Heart left ventricle (tissue), 16 donors: ENCODE data around the gene EGLN1. TPM values are rescaled to one million over a fixed set of nuclear protein-coding genes. Genes with fewer than 3 reads are reported as not detected.

Source experiments
- ATAC-seq, 4 donors: fragments of 200-7000 bp; cut with Tn5 transposase; one replicate each; pipeline ENCODE4 v1.9.1; 2020 to 2022; ENCODE audit warnings: moderate library complexity in 4 of 4, mild to moderate bottlenecking in 3 of 4, moderate number of reproducible peaks in 1 of 4
- DNase-seq, 5 donors: peaks; one replicate each; pipeline ENCODE4 v3.0.0-alpha.2; 2020
- H3K27ac ChIP-seq, 12 donors: fragments of 200-600 bp; sonication (generic) in 4 of 12; one replicate each; pipeline versions ENCODE4 v1.5.0 to v1.8.0; 2016 to 2022; ENCODE audit warnings: mild to moderate bottlenecking in 2 of 12
- H3K27me3 ChIP-seq, 9 donors: fragments of 200-600 bp; sonication (generic) in 2 of 9; one replicate each; pipeline versions ENCODE4 v1.5.1 to v1.8.0; 2016 to 2022; ENCODE audit warnings: mild to moderate bottlenecking in 3 of 9
- H3K36me3 ChIP-seq, 9 donors: fragments of 200-600 bp; sonication (generic) in 2 of 9; one replicate each; pipeline versions ENCODE4 v1.5.0 to v1.8.0; 2018 to 2022; ENCODE audit warnings: mild to moderate bottlenecking in 2 of 9
- H3K4me1 ChIP-seq, 12 donors: fragments of 200-600 bp; sonication (generic) in 4 of 12; one replicate each; pipeline versions ENCODE4 v1.5.0 to v1.8.0; 2016 to 2022; ENCODE audit warnings: mild to moderate bottlenecking in 3 of 12
- H3K4me3 ChIP-seq, 12 donors: fragments of 200-600 bp; sonication (generic) in 4 of 12; one replicate each; pipeline versions ENCODE4 v1.5.0 to v1.8.0; 2017 to 2022; ENCODE audit warnings: mild to moderate bottlenecking in 9 of 12, moderate library complexity in 4 of 12
- H3K9me3 ChIP-seq, 12 donors: fragments of 200-600 bp; sonication (generic) in 4 of 12; one replicate each; pipeline versions ENCODE4 v1.5.0 to v1.8.0; 2016 to 2022; ENCODE audit warnings: mild to moderate bottlenecking in 1 of 12
- POLR2A ChIP-seq, 2 donors: fragments of 450-650 bp; IDR thresholded peaks; one replicate each; pipeline ENCODE4 v1.6.1; 2017; ENCODE audit warnings: antibody characterized with exemption in 2 of 2, mild to moderate bottlenecking in 2 of 2, moderate library complexity in 2 of 2
- WGBS, 4 donors: extraction: QIAGEN DNeasy Blood & Tissue Kit in 2 of 4; methylation state at CpG; one replicate each; pipeline versions ENCODE4 v1.1.5 to v1.1.7; 2013 to 2018; 5-methylcytosine and 5-hydroxymethylcytosine counted together
- intact Hi-C, 10 donors: fragments of 100-400 bp; cut with DNase I; formaldehyde crosslinking; loops; one replicate each; pipeline versions ENCODE4 v1.11.1 to v1.14.2; 2022
- polyA plus RNA-seq, 2 donors: library from polyadenylated mRNA; stranded (reverse); fragments of 200-250 nt; gene quantifications; one replicate each; pipeline ENCODE4 v1.2.3, GENCODE V29; 2013
- total RNA-seq, 9 donors: library from RNA; depleted of rRNA in 2 of 9; stranded (reverse); fragments of >200 nt in 2 of 9; fragmentation: NEBNext Ultra II Directional in 3 of 9; extraction: Animal tissue kit (Norgen Biotek cat#: 25700) in 3 of 9; gene quantifications; one replicate each; pipeline versions ENCODE4 v1.1.0 to v1.2.4, GENCODE V29; 2016 to 2023
- TF ChIP-seq, protein P1 (sequence below), 12 donors: fragments of 200-600 bp; sonication (generic) in 4 of 12; IDR thresholded peaks; one replicate each; pipeline versions ENCODE4 v1.5.0 to v1.8.0; 2018 to 2022; ENCODE audit warnings: antibody characterized with exemption in 12 of 12, mild to moderate bottlenecking in 5 of 12
- donor health status: ischemic (EF 13 %, LVEDD 7.1; RV severe dilation, severe dysfunction).
- donor health status: healthy with polysubstance abuse.
- donor health status: DM: no; HTN: yes; CAD: no.
- donor health status: DM: no; HTN: no; CAD: no.
- donor health status: ischemic (EF 25% LVEDD 6.9; RV normal size, moderate dysfunction).
- donor health status: ischemic (EF 25% LVEDD 5.7; RV mildly dilated, moderate dysfunction).
- donor health status: healthy.
- donor health status: DM: yes; HTN: yes; CAD: no.
- donor health status: ischemic (EF 35%, LVEDD 5.7; RV mildly dilated, moderate dysfunction).
- donor health status: nonischemic (EF 11% LVEDD 7.7; RV severe dilation, severe dysfunction).
- donor health status: DM: yes; HTN: yes; CAD: no.
- donor health status: PGD.
- donor health status: ischemic (EF 29% LVEDD 5.4; RV normal size, mild dysfunction).
- donor health status: nonischemic (EF 23%, LVEDD 6.1; RV moderate dilation, normal function).

EGLN1 gene
- total and polyA plus RNA-seq, 11 donors, result 20.8 to 122 (median 70.0) TPM

DNA sequence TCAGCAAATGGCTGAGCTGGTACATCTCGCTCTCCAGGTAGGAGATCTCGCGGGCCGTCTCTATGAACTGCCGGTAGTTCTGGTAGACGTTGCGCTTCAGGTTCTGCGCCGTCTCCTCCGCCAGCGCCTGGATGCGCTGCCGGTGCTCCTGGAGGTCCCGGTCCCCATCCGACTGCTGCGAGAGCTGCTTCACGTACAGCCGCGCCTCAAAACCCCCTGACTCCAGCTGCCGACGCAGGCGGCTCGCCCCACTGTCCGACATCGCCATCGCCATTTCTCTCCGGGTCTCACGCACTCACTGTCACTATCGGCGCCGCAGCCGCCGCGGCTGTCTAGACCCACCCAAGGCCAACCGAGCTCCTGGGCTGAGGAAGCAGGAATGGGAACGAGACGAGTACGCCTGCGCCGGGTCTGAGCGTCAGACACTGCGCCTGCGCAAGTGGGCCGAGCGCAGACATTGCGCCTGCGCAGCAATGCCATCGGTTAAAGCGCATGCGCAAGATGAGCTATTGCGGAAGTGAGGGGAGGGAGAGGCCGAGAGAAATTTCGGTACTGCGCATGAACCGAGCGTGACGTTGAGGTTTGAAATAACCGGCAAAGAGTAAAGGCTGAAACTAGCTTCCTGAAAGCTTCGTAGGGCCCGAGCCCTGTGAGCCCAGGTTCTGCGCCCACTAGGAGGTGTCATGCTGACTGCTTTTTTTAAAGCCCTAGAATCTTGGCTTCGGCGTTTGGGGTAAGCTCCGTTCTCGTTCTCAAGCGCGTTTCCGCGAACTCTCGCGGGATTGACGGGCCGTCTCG, 84.4 kb downstream of the EGLN1 start, which contains the start of gene EXOC8:
Gene EXOC8, minus strand, starts transcription at position 381 of the 798 bp plus-strand sequence. Its CDS starts 107 bp downstream, at position 274.
- Histone ChIP-seq H3K4me1 (peaks cover 14 to 63% (median 52%) of the 10 kb centered on the region in 12 donors), H3K9me3 (no peaks in the 10 kb centered on the region), H3K27me3 (no peaks in the 10 kb centered on the region), H3K4me3 (peak within 1 kb of the TSS; percentile 63 to 96 (median 82)), H3K36me3 (peaks cover 0 to 40% (median 25%) of the 10 kb centered on the region in 9 donors), H3K27ac (peak within 1 kb of the TSS; percentile 76 to 98 (median 96))
- DNase-seq, result peak; percentile 94 to 98 (median 95)
- peak in 1 of 2 donors; percentile 93 for TF ChIP-seq POLR2A (IDR thresholded peaks at IDR 0.05)
- TF ChIP-seq, protein P1, sequence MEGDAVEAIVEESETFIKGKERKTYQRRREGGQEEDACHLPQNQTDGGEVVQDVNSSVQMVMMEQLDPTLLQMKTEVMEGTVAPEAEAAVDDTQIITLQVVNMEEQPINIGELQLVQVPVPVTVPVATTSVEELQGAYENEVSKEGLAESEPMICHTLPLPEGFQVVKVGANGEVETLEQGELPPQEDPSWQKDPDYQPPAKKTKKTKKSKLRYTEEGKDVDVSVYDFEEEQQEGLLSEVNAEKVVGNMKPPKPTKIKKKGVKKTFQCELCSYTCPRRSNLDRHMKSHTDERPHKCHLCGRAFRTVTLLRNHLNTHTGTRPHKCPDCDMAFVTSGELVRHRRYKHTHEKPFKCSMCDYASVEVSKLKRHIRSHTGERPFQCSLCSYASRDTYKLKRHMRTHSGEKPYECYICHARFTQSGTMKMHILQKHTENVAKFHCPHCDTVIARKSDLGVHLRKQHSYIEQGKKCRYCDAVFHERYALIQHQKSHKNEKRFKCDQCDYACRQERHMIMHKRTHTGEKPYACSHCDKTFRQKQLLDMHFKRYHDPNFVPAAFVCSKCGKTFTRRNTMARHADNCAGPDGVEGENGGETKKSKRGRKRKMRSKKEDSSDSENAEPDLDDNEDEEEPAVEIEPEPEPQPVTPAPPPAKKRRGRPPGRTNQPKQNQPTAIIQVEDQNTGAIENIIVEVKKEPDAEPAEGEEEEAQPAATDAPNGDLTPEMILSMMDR (IDR thresholded peaks at IDR 0.05), result peak in 1 of 12 donors; percentile 11
- intact Hi-C loops, result loop anchor here in 6 of 10 donors (2.0 to 10.0 kb wide), 5 partner anchors 77 to 190 kb away; partner anchors contain the start of genes GNPAT (in 5 of the 6) and TSNAX (in 1 of the 6)
- WGBS, 4 donors, result 0% methylated on average over 41 to 74 of the region's 74 CpGs
- peak; percentile 95 to 97 (median 96) for ATAC-seq

DNA sequence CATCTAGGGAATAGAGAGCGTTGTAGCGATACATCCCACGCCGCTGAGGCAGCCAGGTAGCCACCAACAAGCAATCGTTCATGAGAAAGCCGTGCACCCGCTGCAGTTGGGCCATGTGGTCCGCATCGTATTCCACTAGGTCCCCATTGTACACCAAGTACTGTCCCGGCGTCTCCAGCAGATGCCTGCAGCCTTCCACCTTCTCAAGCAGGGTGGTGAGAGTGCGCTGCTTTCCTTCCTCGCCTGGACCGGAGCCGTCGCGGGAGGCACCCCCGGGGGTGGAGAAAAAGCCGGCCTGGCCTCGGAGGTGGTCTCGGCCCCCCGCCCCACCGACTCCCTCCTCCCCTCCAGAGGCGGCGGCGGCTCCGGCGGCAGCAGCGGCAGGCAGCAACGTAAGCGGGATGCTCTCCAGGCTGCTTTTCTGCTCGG, 85.0 kb downstream of the EGLN1 start:
- Histone ChIP-seq H3K4me3 (peak overlapping the region; percentile 63 to 96 (median 82)), H3K4me1 (peaks cover 14 to 69% (median 55%) of the 10 kb centered on the region in 12 donors), H3K36me3 (peaks cover 0 to 38% (median 19%) of the 10 kb centered on the region in 9 donors), H3K27me3 (no peaks in the 10 kb centered on the region), H3K27ac (peak overlapping the region; percentile 76 to 98 (median 96)), H3K9me3 (no peaks in the 10 kb centered on the region)
- peak in 2 of 4 donors; percentile 7 to 43 for ATAC-seq
- intact Hi-C loops, result loop anchor here in 6 of 10 donors (2.0 to 10.0 kb wide), 5 partner anchors 78 to 190 kb away; partner anchors contain the start of genes GNPAT (in 5 of the 6) and TSNAX (in 1 of the 6)
- no peak for TF ChIP-seq POLR2A (IDR thresholded peaks at IDR 0.05)
- TF ChIP-seq, protein P1 (IDR thresholded peaks at IDR 0.05), result no peak
- peak in 3 of 5 donors; percentile 29 to 75 (median 34) for DNase-seq
- WGBS, 4 donors, result 0 to 1% (median 0%) methylated on average over 30 to 32 of the region's 32 CpGs; no CpG with 5 or more reads in 1 of the 4 donors

DNA sequence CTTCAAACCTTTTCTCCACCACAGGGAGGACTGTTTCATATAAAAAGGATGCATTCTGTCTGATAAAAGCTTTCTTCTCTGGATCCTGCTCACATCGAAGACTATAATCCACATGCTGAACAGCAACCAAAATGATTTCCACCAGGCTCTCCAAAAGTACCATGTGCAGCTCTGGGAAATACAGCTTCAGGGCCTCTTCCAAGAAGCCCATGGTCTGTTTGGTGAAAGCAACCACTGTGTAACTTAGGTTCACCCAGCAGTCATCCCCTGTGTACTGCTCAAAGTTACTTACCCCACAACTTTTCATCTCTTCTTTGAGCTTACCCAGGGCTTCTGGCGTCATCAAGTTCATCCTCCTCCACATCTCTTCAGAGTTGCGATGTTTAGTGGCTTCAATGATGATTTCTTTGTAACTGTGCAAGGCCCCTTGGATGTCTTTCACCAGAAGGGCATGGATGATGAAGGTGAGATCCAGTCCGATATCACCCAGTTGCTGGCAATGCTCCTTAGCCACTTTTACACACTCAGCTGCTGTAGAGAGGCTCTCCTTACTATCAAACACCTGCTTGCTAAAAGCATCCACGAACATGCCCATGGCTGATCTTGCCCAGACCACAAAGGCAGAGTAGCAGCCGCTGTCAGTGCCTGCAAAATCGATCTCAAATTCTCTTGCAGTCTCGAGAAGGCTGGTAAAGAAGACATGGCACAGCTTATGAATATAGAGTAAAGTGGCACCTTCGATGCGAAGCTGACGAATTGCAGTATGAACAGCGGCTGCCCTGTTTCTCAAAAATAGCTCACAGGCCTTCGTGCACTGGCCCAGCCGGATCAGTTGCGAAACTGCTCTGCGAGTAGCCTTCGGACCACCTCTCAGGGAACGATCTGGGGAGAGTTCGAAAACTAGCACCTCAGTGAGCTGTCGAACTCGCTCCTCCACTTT, 86.2 kb downstream of the EGLN1 start:
- DNase-seq, result no peak
- no peak for TF ChIP-seq POLR2A (IDR thresholded peaks at IDR 0.05)
- TF ChIP-seq, protein P1 (IDR thresholded peaks at IDR 0.05), result no peak
- H3K36me3 ChIP-seq, result peaks cover 0 to 34% (median 18%) of the 10 kb centered on the region in 9 donors
- H3K27me3 ChIP-seq, result no peaks in the 10 kb centered on the region
- H3K4me3 ChIP-seq, result peak overlapping the region; percentile 63 to 96 (median 82)
- 46 to 59% (median 52%) methylated on average over 18 to 21 of the region's 21 CpGs for WGBS, 4 donors
- H3K4me1 ChIP-seq, result peaks cover 14 to 70% (median 55%) of the 10 kb centered on the region in 12 donors
- H3K27ac ChIP-seq, result peak overlapping the region in 2 of 12 donors; percentile 95 to 96
- ATAC-seq, result no peak
- intact Hi-C loops, result loop anchor here in 6 of 10 donors (2.0 to 10.0 kb wide), 5 partner anchors 79 to 191 kb away; partner anchors contain the start of genes GNPAT (in 5 of the 6) and TSNAX (in 1 of the 6)
- no peaks in the 10 kb centered on the region for H3K9me3 ChIP-seq
